Memory B cell (primary cell): Measurements from ENCODE around the gene PODXL2.

ENCODE experiments used
- ATAC-seq: fragments of 150-1000 bp; cut with Tn5 transposase; 2 replicates; pipeline ENCODE4 v1.10.0; 2021; ENCODE audit warnings: low read depth, mild to moderate bottlenecking, moderate library complexity
- DNase-seq, 2 donors: peaks; one replicate each; pipeline ENCODE4 v3.0.0; 2022; ENCODE audit warnings: low spot score in 2 of 2
- H3K27ac Mint-ChIP-seq: one replicate; pipeline ENCODE4 v1.8.0; 2022; ENCODE audit warnings: mild to moderate bottlenecking, moderate library complexity, mixed read lengths
- H3K27me3 Mint-ChIP-seq: one replicate; pipeline ENCODE4 v1.8.0; 2022; ENCODE audit warnings: mixed read lengths
- H3K36me3 Mint-ChIP-seq: one replicate; pipeline ENCODE4 v1.8.0; 2022; ENCODE audit warnings: mild to moderate bottlenecking, mixed read lengths
- H3K4me1 Mint-ChIP-seq: one replicate; pipeline ENCODE4 v1.8.0; 2022; ENCODE audit warnings: mixed read lengths
- H3K4me3 Mint-ChIP-seq: one replicate; pipeline ENCODE4 v1.8.0; 2022; ENCODE audit warnings: mild to moderate bottlenecking, moderate library complexity, mixed read lengths
- H3K9me3 Mint-ChIP-seq: one replicate; pipeline ENCODE4 v1.8.0; 2022; ENCODE audit warnings: mixed read lengths

The PODXL2 gene

GRCh38 chr3:127630811-127631714, 2.1 kb downstream of the PODXL2 start:
- ATAC-seq (no peak), DNase-seq (no peak)
- Mint-ChIP-seq H3K36me3 (peaks cover 1% of the 10 kb centered on the region), H3K4me1 (peaks cover 21% of the 10 kb centered on the region), H3K27ac (no peak overlapping the region), H3K4me3 (no peak overlapping the region), H3K27me3 (peaks cover 13% of the 10 kb centered on the region), H3K9me3 (no peaks in the 10 kb centered on the region)

GRCh38 chr3:127632035-127632820, 3.2 kb downstream of the PODXL2 start:
- DNase-seq (no peak), ATAC-seq (no peak)
- Mint-ChIP-seq H3K4me1 (peaks cover 16% of the 10 kb centered on the region), H3K4me3 (no peak overlapping the region), H3K36me3 (peaks cover 1% of the 10 kb centered on the region), H3K27me3 (peaks cover 13% of the 10 kb centered on the region), H3K9me3 (no peaks in the 10 kb centered on the region), H3K27ac (no peak overlapping the region)

DNA sequence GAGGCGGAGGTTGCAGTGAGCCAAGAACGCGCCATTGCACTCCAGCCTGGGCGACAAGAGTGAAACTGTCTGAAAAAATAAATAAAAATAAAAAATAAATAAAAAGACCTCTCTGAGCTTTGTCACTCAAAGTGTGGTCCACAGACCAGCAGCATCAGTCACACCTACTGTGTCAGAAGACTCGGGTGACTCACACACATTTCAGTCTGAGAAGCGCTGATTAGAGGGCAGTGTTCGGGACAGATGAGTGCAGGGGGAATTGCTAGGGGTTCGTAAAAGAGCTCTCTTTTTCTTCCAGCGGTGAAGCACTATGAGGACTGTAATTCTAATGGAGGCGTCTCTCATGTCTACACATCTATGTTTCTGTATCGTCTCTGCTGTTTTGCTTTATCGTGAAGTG, 5.7 kb downstream of the PODXL2 start:
- Mint-ChIP-seq H3K4me3 (no peak overlapping the region), H3K27ac (no peak overlapping the region), H3K4me1 (peaks cover 13% of the 10 kb centered on the region), H3K36me3 (peaks cover 1% of the 10 kb centered on the region), H3K27me3 (peaks cover 13% of the 10 kb centered on the region), H3K9me3 (no peaks in the 10 kb centered on the region)
- ATAC-seq (no peak), DNase-seq (no peak)

DNA sequence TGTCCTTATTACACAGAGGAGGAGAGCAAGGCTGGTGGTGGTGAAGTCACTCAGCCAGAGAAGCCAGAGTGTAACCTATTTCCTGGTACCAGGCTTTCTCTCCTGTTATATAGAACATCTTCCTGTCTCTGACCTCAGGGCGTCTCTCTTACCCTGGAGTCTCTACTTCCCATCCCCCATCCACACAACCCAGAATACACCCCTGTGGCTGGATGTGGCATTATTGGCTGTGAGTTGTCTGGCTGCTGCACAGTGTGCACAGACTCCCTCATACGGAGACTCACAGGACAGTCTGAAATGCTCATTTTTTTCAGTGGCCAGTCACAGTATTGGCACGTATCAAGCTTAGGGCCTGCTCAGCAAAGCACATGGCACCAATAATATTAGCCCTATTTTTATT, 8.6 kb downstream of the PODXL2 start:
- no peak overlapping the region for H3K27ac Mint-ChIP-seq
- no peak overlapping the region for H3K4me3 Mint-ChIP-seq
- DNase-seq (no peak), ATAC-seq (no peak)
- peaks cover 5% of the 10 kb centered on the region for H3K27me3 Mint-ChIP-seq
- H3K36me3 Mint-ChIP-seq = no peaks in the 10 kb centered on the region
- H3K9me3 Mint-ChIP-seq = no peaks in the 10 kb centered on the region
- peaks cover 2% of the 10 kb centered on the region for H3K4me1 Mint-ChIP-seq

DNA sequence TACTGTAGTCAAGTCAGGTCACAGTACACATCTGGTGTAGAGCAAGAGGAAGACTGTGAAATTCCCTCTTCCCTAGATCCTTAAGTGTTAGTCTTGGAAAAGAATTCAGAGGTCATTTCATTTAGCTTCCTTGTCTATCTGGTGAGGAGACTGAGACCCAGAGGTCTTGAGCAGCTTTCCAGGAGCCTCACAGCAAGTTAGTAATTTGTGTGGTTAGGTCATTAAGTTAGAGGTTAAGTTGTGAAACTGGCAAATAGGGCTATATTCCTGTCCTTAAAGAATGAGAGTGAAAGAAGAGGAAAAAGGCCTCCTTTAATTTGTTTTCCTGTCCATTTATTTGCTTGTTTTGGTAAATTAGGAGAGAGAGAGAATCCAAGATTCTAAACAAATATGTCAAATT, 9.0 kb downstream of the PODXL2 start:
- no peaks in the 10 kb centered on the region for H3K9me3 Mint-ChIP-seq
- H3K27me3 Mint-ChIP-seq = peaks cover 5% of the 10 kb centered on the region
- no peak for ATAC-seq
- H3K4me3 Mint-ChIP-seq = no peak overlapping the region
- H3K4me1 Mint-ChIP-seq = peaks cover 2% of the 10 kb centered on the region
- no peak for DNase-seq
- no peak overlapping the region for H3K27ac Mint-ChIP-seq
- H3K36me3 Mint-ChIP-seq = no peaks in the 10 kb centered on the region

DNA sequence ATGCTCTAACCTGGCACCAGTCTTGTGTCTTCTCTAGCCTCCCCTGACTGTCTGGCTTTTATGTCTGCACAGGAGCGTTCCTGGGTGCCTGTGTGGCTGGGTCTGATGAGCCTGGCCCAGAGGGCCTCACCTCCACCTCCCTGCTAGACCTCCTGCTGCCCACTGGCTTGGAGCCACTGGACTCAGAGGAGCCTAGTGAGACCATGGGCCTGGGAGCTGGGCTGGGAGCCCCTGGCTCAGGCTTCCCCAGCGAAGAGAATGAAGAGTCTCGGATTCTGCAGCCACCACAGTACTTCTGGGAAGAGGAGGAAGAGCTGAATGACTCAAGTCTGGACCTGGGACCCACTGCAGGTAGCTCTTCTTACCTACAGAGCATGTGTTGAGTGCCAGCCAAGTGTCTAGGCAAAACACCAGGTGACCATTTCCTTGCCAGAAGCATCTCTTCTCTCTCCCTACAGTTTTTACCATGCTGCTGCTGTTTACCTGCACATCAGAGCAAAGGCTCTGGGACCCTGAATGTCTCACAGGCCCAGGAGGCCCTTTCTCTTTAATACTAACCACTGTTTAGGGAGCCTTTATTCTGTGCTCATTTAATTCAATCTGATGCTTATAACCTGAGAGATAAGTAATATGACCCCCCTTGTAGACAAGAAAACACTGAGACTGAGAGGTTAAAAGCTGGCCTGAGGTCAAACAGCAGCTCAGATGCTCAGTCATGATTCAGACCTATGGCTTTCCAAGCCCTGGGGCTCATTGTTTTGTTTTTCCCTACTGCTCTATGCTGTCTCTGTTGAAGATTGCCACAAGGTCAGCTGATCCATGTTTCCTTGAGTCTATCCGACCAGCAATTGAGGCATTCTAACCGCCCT, 10.4 kb downstream of the PODXL2 start:
- Mint-ChIP-seq H3K27me3 (peaks cover 3% of the 10 kb centered on the region), H3K4me1 (peaks cover 3% of the 10 kb centered on the region), H3K4me3 (no peak overlapping the region), H3K27ac (no peak overlapping the region), H3K36me3 (no peaks in the 10 kb centered on the region), H3K9me3 (no peaks in the 10 kb centered on the region)
- DNase-seq (no peak), ATAC-seq (no peak)

DNA sequence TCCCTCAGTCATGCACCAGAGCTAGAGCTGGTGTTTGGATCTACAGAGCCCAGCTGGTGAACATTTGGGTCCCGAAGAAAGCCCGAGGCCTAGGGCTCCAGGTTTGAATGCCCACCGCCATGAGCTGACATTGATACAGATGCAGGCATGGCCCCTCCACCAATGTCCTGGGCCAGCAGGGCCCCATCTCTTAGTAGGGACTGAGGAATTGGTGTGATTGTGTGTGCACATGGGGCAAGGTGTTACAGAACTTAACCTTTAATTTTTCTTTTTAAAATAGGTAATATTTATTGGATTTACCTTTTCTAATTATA, 11.0 kb downstream of the PODXL2 start:
- no peak overlapping the region for H3K27ac Mint-ChIP-seq
- H3K9me3 Mint-ChIP-seq = no peaks in the 10 kb centered on the region
- H3K27me3 Mint-ChIP-seq = peaks cover under 1% of the 10 kb centered on the region
- H3K4me1 Mint-ChIP-seq = peaks cover 5% of the 10 kb centered on the region
- H3K4me3 Mint-ChIP-seq = no peak overlapping the region
- DNase-seq = no peak
- no peak for ATAC-seq
- H3K36me3 Mint-ChIP-seq = no peaks in the 10 kb centered on the region

DNA sequence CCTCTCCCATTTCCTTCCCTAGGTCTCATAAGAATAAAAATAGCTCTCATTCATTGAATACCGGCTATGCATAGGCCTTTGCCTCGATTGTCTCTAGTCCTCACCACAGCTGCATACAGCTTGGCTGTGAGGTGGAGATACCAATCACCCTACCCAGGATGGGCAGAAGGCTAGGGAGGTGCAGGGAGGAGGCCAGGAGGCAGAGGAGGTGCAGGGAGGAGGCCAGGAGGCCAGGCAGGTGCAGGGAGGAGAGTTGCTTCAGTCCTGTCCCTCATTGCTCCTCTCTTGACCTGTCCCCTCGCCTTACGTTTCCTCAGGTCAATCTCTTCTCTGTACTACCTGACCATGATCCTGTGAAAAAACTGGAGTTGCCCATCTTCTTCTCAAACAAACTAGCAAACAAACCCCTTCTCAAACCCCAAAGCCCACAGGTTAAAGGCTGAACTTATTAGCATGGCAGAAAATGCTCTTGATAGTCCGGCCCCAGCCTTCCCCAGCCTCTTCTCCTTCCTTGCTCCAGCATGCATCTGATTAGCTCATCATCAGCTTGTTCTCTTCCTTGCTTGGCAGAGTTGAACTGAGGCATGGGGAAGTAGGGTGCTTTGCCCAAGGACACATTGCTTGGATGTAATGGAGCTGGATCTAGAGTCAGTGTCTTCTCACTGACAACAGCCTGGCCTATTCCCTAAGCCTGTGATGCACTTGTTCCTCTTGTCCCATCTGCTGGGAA, 15.8 kb downstream of the PODXL2 start:
- Mint-ChIP-seq H3K36me3 (no peaks in the 10 kb centered on the region), H3K27me3 (no peaks in the 10 kb centered on the region), H3K27ac (no peak overlapping the region), H3K4me3 (no peak overlapping the region), H3K9me3 (no peaks in the 10 kb centered on the region), H3K4me1 (peaks cover 3% of the 10 kb centered on the region)
- DNase-seq (no peak), ATAC-seq (no peak)

GRCh38 chr3:127645371-127646015, 16.5 kb downstream of the PODXL2 start:
- Mint-ChIP-seq H3K9me3 (no peaks in the 10 kb centered on the region), H3K4me3 (no peak overlapping the region), H3K4me1 (peaks cover 3% of the 10 kb centered on the region), H3K27ac (no peak overlapping the region), H3K27me3 (no peaks in the 10 kb centered on the region), H3K36me3 (no peaks in the 10 kb centered on the region)
- no peak for ATAC-seq
- DNase-seq = no peak

GRCh38 chr3:127646501-127647046, 17.6 kb downstream of the PODXL2 start:
- no peak overlapping the region for H3K27ac Mint-ChIP-seq
- DNase-seq = no peak
- no peaks in the 10 kb centered on the region for H3K9me3 Mint-ChIP-seq
- no peak for ATAC-seq
- H3K4me3 Mint-ChIP-seq = no peak overlapping the region
- no peaks in the 10 kb centered on the region for H3K36me3 Mint-ChIP-seq
- peaks cover 3% of the 10 kb centered on the region for H3K4me1 Mint-ChIP-seq
- H3K27me3 Mint-ChIP-seq = no peaks in the 10 kb centered on the region

GRCh38 chr3:127647166-127647844, 18.3 kb downstream of the PODXL2 start:
- Mint-ChIP-seq H3K27ac (no peak overlapping the region), H3K27me3 (no peaks in the 10 kb centered on the region), H3K36me3 (no peaks in the 10 kb centered on the region), H3K4me1 (peaks cover 3% of the 10 kb centered on the region), H3K9me3 (no peaks in the 10 kb centered on the region), H3K4me3 (no peak overlapping the region)
- no peak for ATAC-seq
- no peak for DNase-seq

- Mint-ChIP-seq H3K9me3 (no peaks in the 10 kb centered on the region), H3K4me3 (no peak overlapping the region), H3K4me1 (peaks cover 3% of the 10 kb centered on the region), H3K27me3 (no peaks in the 10 kb centered on the region), H3K27ac (no peak overlapping the region), H3K36me3 (no peaks in the 10 kb centered on the region)
- DNase-seq = no peak
- no peak for ATAC-seq
These were observed 18.8 kb downstream of the PODXL2 start for GRCh38 chr3:127647845-127648204.
